HG03175 (cell line): Measurements from ENCODE around the gene PIANP.
"Not testable (repeated sequence)": the region's sequence is repeated elsewhere in the genome, so short reads cannot be mapped to it uniquely, and the experiment has no call there.

Source experiments
- ATAC-seq: cut with Tn5 transposase; IDR thresholded peaks from one replicate; pipeline ENCODE4 v1.9.1; 2021; ENCODE audit warnings: mild to moderate bottlenecking, moderate library complexity; ENCODE audit not compliant: unreplicated experiment

Gene PIANP, protein sequence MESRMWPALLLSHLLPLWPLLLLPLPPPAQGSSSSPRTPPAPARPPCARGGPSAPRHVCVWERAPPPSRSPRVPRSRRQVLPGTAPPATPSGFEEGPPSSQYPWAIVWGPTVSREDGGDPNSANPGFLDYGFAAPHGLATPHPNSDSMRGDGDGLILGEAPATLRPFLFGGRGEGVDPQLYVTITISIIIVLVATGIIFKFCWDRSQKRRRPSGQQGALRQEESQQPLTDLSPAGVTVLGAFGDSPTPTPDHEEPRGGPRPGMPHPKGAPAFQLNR

DNA sequence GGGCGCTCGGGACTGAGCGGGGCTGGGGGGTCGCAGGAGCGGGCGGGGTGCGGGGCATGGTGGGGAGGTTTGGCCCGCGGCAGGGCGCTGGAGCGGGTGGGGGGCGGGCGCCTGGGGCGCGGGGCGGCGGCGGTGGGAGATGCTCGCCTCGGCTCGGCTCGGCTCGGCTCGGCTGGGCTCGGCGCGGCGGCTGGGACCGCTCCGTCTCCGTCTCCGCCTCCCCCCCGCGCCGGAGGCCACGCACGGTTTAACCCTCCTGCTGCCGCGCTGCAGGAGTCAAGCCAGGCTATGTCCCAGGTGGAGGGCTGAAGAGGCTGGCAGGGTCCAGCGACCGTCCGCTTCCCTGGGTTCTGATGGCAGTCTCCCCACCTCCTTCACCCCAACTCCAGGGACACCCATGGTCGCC, at the start of gene PIANP:
PIANP (minus strand) TSS at position 170 of the 406 bp plus-strand sequence. CDS start 2,754 bp downstream, outside the sequence.
- no peak for ATAC-seq

DNA sequence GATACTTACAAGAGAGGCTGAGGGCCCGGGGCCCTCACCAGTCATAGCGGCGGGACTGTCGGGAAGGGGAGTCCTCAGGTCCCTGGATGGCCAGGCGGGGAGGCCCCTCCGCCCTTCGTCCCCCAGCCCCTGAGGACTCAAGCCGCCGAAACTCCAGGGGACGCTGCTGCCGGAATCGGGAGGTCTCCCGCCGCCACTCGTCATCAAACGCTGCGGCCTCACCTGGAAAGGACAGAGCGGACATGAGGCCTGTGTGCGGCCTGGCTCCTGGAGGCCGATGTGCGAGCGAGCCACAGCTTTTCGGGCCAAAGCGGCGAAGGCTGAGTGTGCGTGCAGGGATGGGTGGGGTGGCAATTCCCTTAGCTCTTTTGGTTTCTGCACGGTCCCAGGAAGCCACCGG, 48.1 kb upstream of the PIANP start:
- no peak for ATAC-seq

DNA sequence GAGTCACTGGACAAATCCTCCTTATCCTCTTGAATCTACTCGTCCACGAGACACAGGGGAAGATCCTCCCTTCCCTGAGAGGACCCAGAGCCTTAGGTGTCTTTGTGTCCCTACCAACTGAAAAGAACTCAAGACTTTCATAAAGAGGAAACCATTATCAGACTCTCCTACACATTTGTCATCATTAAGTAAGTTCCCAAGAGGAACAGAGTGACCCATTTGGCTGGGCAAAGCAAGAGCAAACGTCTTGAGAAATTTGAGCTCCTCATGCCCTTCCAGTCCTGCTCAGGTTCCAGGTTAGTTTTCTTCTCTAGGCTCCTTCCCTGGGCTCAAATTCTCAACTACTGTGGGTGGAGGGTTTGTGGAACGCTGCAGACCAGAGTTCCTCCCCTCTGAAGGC, 46.6 kb upstream of the PIANP start:
- ATAC-seq = no peak

DNA sequence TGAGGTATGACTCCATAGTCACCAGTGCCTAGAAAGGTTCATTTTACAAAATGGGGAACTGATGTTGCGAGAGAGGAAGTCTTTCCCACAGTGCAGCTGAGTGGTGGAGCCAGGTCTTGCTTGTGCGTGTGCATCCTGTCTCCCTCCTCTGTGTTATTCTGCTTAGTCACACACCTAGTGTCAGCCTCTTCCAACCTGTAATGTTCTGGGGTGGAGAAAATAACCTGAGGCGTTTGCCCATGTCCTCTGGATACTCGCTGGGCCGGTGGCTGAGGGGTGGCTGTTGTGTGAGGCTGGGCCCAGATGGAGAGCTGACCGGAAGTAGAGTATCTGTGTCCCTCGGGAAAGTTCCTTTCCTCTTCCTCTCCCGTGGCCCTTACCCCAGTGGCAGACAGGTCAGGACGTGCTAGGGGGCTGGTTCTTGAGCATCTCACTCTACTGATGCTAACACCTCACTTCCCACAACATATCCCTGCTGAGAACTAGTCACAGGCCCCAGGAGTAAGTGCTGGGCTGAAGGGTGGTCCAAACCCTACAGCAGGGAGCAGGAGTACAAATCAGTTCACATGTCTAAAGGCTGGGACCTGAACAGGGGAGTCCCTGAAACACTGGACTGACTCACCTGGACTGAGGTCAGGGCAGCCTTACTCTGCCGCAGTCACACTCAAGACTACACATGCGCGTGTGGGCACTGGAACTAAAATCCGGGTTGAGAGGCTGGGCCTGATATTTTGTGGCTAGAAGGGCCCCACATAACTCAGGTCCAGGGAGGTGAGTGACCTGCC, 45.3 kb upstream of the PIANP start:
- no peak for ATAC-seq

DNA sequence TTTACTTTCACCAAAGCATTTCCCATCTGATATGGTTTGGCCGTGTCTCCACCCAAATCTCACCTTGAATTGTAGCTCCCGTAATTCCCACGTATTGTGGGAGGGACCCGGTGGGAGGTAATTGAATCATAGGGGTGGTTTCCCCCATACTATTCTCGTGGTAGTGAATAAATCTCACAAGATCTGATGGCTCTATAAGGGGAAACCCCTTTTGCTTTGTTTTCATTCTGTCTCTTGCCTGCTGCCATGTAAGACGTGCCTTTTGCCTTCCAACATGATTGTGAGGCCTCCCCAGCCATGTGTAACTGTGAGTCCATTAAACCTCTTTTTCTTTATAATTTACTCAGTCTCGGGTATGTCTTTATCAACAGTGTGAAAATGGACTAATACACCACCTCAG, 42.7 kb upstream of the PIANP start:
- ATAC-seq = not testable (repeated sequence)

DNA sequence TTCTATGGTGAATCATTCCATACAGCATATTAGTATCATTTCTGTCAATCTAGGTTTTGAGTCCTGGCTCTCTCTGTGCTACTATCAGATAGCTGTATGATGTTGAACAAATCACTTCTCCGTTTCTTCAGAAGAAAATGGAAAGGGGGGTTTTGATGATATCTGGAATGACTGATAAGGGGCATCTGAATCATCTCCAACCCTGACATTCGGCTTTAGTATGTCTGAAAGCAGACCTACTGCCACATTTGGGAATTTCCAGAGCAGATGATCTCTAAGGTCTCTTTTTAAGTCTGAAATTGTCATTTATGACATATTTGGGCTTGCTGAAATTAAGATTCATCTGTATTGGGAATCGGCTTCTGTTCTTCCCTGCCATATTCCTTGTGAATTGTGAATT, 42.2 kb upstream of the PIANP start:
- ATAC-seq = no peak

DNA sequence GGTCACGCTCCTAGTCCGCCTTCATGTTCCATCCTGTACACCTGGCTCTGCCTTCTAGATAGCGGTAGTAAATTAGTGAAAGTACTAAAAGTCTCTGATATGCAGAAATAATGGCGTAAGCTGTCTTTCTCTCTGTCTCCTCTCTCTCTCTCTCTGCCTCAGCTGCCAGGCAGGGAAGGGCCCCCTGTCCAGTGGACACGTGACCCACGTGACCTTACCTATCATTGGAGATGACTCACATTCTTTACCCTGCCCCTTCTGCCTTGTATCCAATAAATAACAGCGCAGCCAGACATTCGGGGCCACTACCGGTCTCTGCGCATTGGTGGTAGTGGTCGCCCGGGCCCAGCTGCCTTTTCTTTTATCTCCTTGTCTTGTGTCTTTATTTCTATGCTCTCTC, 41.5 kb upstream of the PIANP start:
- not testable (repeated sequence) for ATAC-seq

DNA sequence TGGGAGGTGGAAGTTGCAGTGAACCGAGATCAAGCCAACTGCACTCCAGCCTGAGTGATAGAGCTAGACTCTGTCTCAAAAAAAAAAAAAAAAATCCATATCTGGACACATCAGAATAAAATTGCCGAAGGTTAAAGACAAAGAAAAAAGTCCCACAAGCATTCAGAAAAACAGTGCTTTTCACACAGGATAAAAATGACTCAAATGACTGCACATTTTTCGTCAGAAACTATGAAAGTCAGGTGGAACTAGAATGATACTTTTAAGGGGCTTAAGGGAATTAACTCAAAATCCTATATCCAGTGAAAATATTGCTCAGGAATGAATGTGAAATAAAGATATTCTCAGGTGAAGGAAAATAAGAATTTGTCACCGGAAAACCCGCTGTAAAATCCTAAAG, 36.1 kb upstream of the PIANP start:
- ATAC-seq = no peak

DNA sequence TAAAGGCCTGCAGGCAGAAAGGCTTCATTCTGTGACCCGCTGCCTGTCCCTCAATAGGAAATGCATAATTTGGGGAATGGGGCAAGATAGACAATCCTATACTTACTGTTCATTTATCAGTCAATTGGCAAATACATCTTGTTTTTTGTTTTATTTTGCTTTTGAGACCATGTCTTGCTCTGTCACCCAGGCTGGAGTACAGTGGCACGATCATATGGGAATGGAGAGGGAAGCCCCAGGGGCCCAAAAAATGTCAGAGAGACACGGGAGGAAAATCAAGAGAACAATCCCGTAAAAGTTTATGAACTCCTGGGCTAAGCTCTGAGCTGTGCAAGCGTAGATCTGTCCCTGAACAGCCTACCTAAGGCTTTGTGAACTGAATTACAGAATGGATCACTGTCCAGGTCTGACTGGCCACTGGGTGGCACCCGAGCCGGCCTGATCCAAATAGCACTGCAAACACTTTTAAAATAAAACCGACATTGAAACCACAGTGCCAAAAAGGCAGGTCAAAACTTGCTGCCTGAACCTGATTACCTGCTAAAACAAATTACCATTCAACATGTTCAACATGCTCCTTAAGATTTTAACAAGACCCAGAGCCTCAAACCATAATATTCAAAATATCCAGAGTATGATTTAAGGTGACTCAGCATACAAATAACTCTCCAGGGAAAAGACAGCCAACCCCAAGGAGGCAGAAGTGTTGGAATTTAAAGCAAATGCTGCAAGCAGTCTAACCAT, 35.0 kb upstream of the PIANP start:
- ATAC-seq = no peak

DNA sequence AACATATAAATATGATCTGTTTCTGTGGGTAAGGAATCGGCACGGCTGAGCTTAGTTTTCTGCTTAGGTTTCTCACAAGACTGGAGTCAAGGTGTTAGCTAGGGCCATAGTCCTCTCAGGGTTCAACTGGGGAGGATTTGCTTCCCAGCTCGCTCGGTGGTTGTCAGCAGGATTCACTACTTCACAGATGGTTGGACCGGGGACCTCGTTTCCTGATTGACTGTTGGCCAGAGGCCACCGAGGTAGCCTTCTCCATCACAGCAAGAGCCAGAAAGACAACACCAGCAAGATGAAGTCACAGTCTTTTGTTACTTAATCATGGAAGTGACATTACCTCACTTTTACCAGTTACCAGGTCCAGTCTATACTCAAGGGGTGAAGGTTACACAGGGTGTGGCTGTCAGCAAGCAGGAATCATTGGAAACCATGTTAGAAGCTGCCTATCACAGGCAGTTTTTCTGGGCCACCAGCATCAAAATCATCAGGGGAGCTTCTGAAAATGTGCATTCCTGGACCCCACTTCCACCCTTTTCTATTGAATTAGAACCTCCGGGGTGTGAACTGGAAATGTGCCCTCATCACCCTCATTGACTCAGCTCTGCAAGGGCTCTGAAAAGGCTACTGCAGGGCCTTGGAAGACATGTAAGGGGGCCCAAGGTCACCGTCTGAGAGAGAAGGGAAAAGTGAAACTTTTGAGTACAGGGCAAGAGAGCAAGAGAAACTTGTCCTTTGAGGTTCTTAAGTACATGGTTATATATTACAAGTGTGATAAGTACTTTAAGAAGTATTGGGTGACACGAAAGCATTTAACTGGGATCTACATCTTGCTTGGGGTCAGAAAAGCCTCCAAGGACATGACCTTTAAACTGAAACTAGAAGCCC, 34.1 kb upstream of the PIANP start:
- ATAC-seq = no peak

DNA sequence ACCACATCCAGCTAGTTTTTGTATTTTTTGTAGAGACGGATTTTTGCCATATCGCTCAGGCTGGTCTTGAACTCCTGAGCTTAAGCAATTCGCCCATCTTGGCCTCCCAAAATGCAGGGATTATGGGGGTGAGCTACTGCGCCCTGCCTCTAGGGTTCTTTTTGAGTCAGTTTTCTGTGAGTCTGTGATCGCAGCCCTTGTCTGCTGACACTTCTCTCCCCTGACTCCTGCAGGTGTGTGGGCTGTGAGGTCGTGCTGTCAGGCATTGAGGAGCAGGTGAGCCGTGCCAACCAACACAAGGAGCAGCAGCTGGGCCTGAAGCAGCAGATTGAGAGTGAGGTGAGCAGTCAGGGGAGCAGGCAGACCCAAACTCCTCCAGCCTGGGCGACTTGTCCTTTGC, 29.6 kb upstream of the PIANP start:
- ATAC-seq = no peak

DNA sequence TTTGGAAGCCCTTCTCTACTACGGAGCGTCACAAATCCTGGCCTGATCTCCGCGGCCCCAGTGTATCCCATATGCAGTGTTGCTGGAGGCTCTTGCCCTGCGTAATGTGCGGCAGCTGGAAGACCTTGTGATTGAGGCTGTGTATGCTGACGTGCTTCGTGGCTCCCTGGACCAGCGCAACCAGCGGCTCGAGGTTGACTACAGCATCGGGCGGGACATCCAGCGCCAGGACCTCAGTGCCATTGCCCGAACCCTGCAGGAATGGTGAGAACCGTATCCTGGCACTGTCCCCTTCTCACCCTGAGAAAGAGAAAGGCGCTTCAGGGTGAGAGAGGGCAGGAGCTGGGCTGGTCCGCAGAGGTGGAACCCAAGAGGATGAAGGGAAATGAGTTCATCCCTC, 28.6 kb upstream of the PIANP start:
- no peak for ATAC-seq

DNA sequence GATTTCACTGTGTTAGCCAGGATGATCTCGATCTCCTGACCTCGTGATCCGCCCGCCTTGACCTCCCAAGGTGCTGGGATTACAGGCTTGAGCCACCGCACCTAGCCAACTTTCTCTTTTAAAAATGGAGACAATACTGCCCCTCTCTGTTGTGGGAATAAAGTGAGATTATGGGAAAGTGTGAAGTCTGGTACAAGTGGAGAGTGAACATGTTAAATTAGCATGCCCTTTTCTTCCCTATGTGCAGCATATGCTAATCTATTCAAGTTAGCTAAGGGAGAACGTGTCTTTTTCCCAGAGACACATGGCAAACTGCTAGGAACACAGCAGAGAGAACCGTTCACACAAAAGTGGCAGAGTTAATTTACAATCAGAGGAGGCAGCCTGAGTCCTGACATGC, 24.7 kb upstream of the PIANP start:
- no peak for ATAC-seq

DNA sequence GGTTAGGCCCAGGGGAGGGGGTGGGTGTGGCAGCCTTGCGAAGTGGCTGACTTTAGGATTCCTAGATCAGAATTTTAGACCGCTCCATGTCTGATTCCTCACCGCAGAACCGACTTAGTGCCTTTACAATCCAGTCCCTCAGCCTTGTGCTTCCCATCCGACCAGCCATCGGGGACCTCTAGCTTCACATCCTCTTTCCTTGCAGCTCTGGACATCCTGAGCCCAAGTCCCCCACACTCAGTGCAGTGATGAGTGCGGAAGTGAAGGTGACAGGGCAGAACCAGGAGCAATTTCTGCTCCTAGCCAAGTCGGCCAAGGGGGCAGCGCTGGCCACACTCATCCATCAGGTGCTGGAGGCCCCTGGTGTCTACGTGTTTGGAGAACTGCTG, 23.8 kb upstream of the PIANP start:
- peak; percentile 28 for ATAC-seq

DNA sequence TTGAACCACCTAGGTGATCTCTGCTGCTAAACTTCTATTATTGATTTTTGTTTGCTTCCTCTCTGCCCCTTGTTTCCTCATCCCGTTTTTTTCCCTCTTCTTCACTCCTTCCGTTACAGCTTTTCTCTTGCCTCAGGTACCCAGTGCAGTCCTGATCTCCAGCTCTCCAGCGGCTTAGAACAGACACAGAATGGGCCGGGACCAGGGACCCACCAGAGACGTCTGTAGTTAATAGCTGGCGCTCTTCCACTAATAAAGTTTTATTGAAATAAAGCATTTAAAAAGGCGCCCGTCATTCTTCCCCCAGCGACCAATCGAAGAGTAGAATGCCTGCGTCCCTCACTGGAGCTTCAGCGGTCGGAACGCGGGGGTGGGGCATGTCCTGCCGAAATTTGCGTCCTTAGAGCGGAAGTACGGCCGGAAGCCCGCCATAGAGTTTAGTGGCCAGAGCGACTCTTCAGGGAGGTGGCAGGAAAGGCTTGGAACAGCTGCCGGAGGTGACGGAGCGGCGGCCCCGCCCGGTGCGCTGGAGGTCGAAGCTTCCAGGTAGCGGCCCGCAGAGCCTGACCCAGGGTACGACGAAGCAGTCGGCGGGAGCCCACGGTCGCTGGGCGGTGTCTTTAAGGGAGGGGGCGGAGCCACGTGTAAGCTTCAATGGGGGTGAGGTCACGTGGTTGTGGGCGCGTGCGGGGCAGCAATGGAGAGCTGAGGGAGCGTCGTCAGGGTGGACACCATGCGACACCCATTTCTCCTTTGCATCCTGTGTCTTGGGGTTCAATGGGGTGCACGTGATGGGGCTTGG, 23.2 kb upstream of the PIANP start, which contains the start of gene COPS7A:
COPS7A (plus strand) TSS at position 440 of the 802 bp plus-strand sequence. CDS start 611 bp downstream, outside the sequence.
- ATAC-seq = peak; percentile 93

DNA sequence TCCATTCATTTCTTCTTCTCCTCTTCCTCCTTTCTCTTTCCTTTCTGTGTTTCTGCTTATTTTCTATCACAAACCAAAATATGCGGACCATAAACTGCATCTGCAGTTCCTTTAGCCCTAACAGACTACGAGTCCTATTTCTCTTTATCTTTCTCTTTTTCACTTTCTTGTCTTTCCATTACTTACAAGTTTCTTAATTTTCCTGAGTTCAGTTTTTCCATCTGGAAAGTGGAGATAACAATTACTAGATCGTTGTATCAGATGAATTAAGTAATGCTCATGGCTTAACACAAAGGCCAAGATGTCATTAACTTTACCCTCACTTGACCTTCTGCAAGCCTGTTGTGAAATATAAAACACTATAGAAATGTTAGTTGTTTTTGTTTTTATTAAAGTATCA, 22.2 kb upstream of the PIANP start:
- no peak for ATAC-seq

DNA sequence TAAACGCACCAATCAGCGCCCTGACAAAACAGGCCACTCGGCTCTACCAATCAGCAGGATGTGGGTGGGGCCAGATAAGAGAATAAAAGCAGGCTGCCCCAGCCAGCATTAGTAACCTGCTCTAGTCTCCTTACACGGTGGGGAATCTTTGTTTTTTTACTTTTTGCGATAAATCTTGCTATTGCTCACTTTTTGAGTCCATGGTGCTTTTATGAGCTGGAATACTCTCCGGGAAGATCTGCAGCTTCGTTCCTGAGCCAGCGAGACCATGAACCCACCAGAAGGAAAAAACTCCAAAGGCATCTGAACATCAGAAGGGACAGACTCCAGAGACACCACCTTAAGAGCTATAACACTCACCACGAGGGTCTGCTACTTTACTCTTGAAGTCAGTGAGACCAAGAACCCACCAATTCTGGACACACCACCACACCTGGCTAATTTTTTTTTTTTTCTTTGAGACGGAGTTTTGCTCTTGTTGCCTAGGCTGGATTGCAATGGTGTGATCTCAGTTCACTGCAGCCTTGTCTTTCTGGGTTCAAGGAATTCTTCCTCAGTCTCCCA, 16.3 kb upstream of the PIANP start:
- no peak for ATAC-seq

DNA sequence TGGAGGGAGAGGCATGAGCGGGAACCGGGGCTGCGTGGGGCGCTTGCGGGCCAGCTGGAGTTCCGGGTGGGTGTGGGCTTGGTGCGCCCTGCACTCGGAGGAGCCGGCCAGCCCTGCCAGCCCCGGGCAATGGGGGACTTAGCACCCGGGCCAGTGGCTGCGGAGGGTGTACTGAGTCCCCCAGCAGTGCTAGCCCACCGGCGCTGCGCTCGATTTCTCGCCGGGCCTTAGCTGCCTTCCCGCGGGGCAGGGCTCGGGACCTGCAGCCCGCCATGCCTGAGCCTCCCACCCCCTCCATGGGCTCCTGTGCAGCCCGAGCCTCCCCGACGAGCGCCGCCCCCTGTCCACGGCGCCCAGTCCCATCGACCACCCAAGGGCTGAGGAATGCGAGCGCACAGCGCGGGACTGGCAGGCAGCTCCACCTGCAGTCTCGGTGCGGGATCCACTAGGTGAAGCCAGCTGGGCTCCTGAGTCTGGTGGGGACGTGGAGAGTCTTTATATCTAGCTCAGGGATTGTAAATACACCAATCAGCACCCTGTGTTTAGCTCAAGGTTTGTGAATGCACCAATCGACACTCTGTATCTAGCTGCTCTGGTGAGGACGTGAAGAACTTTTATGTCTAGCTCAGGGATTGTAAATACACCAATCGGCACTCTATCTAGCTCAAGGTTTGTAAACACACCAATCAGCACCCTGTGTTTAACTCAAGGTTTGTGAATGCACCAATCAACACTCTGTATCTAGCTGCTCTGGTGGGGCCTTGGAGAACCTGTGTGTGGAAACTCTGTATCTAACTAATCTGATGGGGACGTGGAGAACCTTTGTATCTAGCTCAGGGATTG, 15.6 kb upstream of the PIANP start:
- ATAC-seq = not testable (repeated sequence)

DNA sequence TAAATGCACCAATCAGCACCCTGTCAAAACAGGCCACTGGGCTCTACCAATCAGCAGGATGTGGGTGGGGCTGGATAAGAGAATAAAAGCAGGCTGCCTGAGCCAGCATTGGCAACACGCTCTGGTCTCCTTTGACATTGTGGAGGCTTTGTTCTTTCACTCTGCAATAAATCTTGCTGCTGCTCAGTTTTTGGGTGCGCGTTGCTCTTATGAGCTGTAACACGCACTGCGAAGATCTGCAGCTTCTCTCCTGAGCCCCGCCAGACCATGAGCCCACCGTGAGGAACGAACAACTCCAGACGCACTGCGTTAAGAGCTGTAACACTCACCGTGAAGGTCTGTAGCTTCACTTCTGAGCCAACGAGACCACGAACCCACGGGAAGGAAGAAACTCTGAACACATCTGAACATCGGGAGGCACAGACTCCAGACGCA, 8.4 kb upstream of the PIANP start:
- no peak for ATAC-seq
